RWPE1 (cell line): Measurements from ENCODE around the gene THEM4.

ENCODE experiments used
- CTCF ChIA-PET: fragments of 350-600 bp; sonication (Branson Sonifier 250); formaldehyde crosslinking; extraction: SDS; loops from one replicate; lab custom pipeline; 2021; lab: Yijun Ruan, JAX
- POLR2A ChIA-PET: fragments of 400-600 bp; formaldehyde crosslinking; extraction: SDS; loops from one replicate; lab custom pipeline; 2020; ENCODE audit warnings: antibody characterized with exemption; ENCODE audit not compliant: low non-redundant PET; lab: Yijun Ruan, JAX
- DNase-seq: peaks from one replicate; pipeline ENCODE4 v3.0.0; 2012; ENCODE audit warnings: low spot score
- H3K27ac ChIP-seq: fragments of 450-650 bp; 2 replicates; pipeline ENCODE4 v1.5.1; 2017
- CTCF ChIP-seq: fragments of 450-650 bp; conservative IDR thresholded peaks from 2 replicates; pipeline ENCODE4 v1.5.1; 2017; ENCODE audit warnings: low read depth, mild to moderate bottlenecking

Gene THEM4

GRCh38 chr1:151920149-151920548 lies 10.8 kb upstream of the THEM4 start:
- H3K27ac ChIP-seq = no peak overlapping the region

GRCh38 chr1:151918819-151919610 lies 9.7 kb upstream of the THEM4 start:
- no peak for DNase-seq
- no peak for TF ChIP-seq CTCF
- ChIA-PET CTCF (no interaction called here), POLR2A (no interaction called here)
- H3K27ac ChIP-seq = no peak overlapping the region

More at GRCh38 chr1:151920149-151920548, 10.8 kb upstream of the THEM4 start:
- TF ChIP-seq CTCF = no peak
- DNase-seq = no peak
- ChIA-PET POLR2A (no interaction called here), CTCF (no interaction called here)

- DNase-seq = no peak
- POLR2A ChIA-PET = no interaction called here
- TF ChIP-seq CTCF = no peak
- H3K27ac ChIP-seq = no peak overlapping the region
- CTCF ChIA-PET = interaction anchor here (0.7 kb wide), 1 partner anchor 15 kb away, joined by 3 read pairs; no protein-coding TSS in a partner anchor
Observed at GRCh38 chr1:151918156-151918555, 8.8 kb upstream of the THEM4 start.

GRCh38 chr1:151916726-151917370 lies 7.5 kb upstream of the THEM4 start:
- DNase-seq = no peak
- H3K27ac ChIP-seq = no peak overlapping the region
- POLR2A ChIA-PET = no interaction called here
- CTCF ChIA-PET = interaction anchor here (0.7 kb wide), 1 partner anchor 834 kb away, joined by 3 read pairs; no protein-coding TSS in a partner anchor
- no peak for TF ChIP-seq CTCF

GRCh38 chr1:151915061-151915686 lies 5.9 kb upstream of the THEM4 start:
- DNase-seq = no peak
- no peak for TF ChIP-seq CTCF
- no peak overlapping the region for H3K27ac ChIP-seq
- ChIA-PET CTCF (interaction anchor here (0.5 to 0.9 kb wide), 2 partner anchors 25 to 26 kb away, joined by 3 to 5 read pairs; no protein-coding TSS in a partner anchor), POLR2A (no interaction called here)

- H3K27ac ChIP-seq = no peak overlapping the region
- no peak for TF ChIP-seq CTCF
- ChIA-PET POLR2A (no interaction called here), CTCF (no interaction called here)
- no peak for DNase-seq
Observed at GRCh38 chr1:151914076-151914475, 4.8 kb upstream of the THEM4 start.
